Osteoblast (primary cell): ENCODE measurements around the gene ATXN10. TPM values are rescaled to one million over a fixed set of nuclear protein-coding genes. Genes with fewer than 3 reads are reported as not detected.

Source experiments
- DNase-seq: peaks from one replicate; pipeline ENCODE4 v3.0.0; 2011; ENCODE audit warnings: low spot score, mixed read lengths; ENCODE audit not compliant: insufficient read length; ENCODE audit errors: missing footprints
- H2AFZ ChIP-seq: 2 replicates; pipeline ENCODE4 v1.6.0; 2011; ENCODE audit warnings: mild to moderate bottlenecking, low read length
- H3K27ac ChIP-seq: 2 replicates; pipeline ENCODE4 v1.5.1; 2011; ENCODE audit warnings: mild to moderate bottlenecking, low read depth, low read length, moderate library complexity
- H3K27me3 ChIP-seq: 2 replicates; pipeline ENCODE4 v1.6.0; 2012; ENCODE audit warnings: mild to moderate bottlenecking, control low read depth, inconsistent platforms, low read length, moderate library complexity; ENCODE audit not compliant: insufficient read depth
- H3K36me3 ChIP-seq: 2 replicates; pipeline ENCODE4 v1.5.1; 2011; ENCODE audit warnings: mild to moderate bottlenecking, low read length, control low read depth, moderate library complexity; ENCODE audit not compliant: insufficient read depth
- H3K4me1 ChIP-seq: 2 replicates; pipeline ENCODE4 v1.5.1; 2011; ENCODE audit warnings: mild to moderate bottlenecking, low read length, control low read depth, moderate library complexity; ENCODE audit not compliant: insufficient read depth
- H3K4me2 ChIP-seq: 2 replicates; pipeline ENCODE4 v1.6.0; 2011; ENCODE audit warnings: mild to moderate bottlenecking, low read length; ENCODE audit not compliant: insufficient read depth
- H3K4me3 ChIP-seq: fragments of 200-600 bp; sonication (generic); 3 replicates; pipeline ENCODE4 v1.5.1; 2012; ENCODE audit warnings: mild to moderate bottlenecking, low read length, inconsistent platforms; ENCODE audit not compliant: insufficient read depth
- H3K79me2 ChIP-seq: 2 replicates; pipeline ENCODE4 v1.6.0; 2012; ENCODE audit warnings: mild to moderate bottlenecking, low read length, control low read depth, inconsistent platforms; ENCODE audit not compliant: insufficient read depth
- H3K9me3 ChIP-seq: 2 replicates; pipeline ENCODE4 v1.5.1; 2011; ENCODE audit warnings: low read depth, low read length, control low read depth
- H4K20me1 ChIP-seq: 2 replicates; pipeline ENCODE4 v1.6.0; 2012; ENCODE audit warnings: mild to moderate bottlenecking, low read length, control low read depth; ENCODE audit not compliant: insufficient read depth
- total RNA-seq: library from RNA; depleted of rRNA; stranded (reverse); fragments of >200 nt; gene quantifications from 2 replicates; pipeline ENCODE4 v1.2.3, GENCODE V29; 2012
- TF ChIP-seq, protein P1 (sequence below): IDR thresholded peaks from 2 replicates; pipeline ENCODE4 v1.5.1; 2011; ENCODE audit warnings: mild to moderate bottlenecking, low read depth, low read length, moderate library complexity; ENCODE audit errors: extremely low read depth

ATXN10 gene
- total RNA-seq, 1 donor: 138 TPM

DNA sequence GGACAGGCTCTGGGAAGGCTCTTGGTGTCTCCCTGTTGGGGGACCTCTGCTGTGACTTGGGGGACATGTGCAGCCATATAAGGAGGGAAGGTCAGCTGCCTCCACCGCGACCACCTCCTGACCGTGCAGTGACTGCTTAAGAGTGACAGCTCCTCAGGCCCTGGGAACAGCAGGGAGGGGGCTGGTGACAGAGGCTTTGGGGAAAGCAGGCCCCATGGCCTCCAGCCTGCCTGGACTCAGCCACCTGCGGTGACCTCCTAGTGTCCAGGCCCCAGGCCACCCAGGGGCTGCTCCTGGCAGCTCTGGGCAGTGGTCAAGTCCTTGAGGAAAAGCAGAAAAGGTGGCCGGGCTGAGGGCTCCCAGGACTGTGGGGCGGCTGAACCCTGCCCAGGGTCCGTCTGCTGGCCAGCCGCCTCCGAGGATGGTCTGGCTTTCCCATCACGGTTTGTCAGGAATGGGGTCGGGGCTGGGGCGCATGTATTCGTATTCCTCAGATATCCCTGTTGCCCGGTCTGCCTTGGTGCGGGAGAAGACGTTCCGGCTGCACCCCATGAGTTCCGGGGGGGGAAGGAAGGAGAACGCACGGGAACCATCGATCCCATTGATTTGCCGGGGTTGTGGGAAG, 208.6 kb downstream of the ATXN10 start:
- Histone ChIP-seq H3K4me1 (no peaks in the 10 kb centered on the region), H3K79me2 (no peaks in the 10 kb centered on the region), H3K36me3 (no peaks in the 10 kb centered on the region), H3K27ac (no peak overlapping the region), H2AFZ (no peak overlapping the region), H3K9me3 (no peaks in the 10 kb centered on the region), H3K4me2 (no peak overlapping the region), H3K27me3 (peaks cover 39% of the 10 kb centered on the region), H3K4me3 (no peak overlapping the region), H4K20me1 (no peaks in the 10 kb centered on the region)
- TF ChIP-seq, protein P1, sequence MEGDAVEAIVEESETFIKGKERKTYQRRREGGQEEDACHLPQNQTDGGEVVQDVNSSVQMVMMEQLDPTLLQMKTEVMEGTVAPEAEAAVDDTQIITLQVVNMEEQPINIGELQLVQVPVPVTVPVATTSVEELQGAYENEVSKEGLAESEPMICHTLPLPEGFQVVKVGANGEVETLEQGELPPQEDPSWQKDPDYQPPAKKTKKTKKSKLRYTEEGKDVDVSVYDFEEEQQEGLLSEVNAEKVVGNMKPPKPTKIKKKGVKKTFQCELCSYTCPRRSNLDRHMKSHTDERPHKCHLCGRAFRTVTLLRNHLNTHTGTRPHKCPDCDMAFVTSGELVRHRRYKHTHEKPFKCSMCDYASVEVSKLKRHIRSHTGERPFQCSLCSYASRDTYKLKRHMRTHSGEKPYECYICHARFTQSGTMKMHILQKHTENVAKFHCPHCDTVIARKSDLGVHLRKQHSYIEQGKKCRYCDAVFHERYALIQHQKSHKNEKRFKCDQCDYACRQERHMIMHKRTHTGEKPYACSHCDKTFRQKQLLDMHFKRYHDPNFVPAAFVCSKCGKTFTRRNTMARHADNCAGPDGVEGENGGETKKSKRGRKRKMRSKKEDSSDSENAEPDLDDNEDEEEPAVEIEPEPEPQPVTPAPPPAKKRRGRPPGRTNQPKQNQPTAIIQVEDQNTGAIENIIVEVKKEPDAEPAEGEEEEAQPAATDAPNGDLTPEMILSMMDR: no peak
- DNase-seq: peak; percentile 29

DNA sequence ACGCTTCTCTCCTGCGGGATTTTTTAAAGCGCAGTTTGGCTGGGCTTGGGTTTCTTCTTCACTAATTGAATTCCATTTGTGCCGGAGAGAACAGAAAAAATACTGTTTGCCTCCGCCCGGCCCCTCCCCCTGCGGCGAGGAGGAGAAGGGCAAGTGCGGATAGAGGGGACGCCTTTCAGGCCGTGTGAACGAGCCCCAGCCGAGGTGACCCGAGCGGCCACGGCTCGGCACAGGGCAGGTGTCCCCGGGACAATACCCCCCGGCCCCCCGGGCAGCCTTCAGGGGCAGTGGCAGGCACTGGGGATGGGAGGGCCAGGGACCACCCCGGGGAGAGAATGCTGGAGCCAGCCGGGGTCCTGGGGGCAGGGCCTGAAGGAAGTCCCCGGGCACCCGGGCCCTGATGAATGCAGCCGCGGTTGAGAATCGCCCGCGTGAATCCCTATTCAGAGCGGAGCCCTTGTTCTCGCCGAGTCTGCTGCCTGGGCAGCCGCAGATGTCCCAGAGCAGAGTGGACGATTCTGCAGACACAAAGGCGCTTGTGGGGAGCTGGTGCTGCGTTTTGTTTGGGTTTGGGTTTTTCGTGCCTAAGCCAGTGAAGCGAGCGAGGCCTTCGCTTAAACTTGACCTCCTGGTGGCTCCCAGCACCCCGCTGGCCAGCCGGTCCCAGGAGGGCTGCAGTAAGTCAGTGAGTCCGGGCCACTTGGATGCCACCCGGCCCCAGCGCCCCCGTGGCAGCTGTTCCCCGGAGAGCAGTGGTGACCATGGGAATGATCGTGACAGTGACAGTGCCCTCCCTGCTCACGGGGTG, 209.3 kb downstream of the ATXN10 start:
- Histone ChIP-seq H3K27ac (no peak overlapping the region), H4K20me1 (no peaks in the 10 kb centered on the region), H3K4me2 (no peak overlapping the region), H3K9me3 (no peaks in the 10 kb centered on the region), H2AFZ (no peak overlapping the region), H3K27me3 (peaks cover 39% of the 10 kb centered on the region), H3K4me1 (no peaks in the 10 kb centered on the region), H3K36me3 (no peaks in the 10 kb centered on the region), H3K79me2 (no peaks in the 10 kb centered on the region), H3K4me3 (no peak overlapping the region)
- DNase-seq: peak; percentile 82
- TF ChIP-seq, protein P1: no peak

DNA sequence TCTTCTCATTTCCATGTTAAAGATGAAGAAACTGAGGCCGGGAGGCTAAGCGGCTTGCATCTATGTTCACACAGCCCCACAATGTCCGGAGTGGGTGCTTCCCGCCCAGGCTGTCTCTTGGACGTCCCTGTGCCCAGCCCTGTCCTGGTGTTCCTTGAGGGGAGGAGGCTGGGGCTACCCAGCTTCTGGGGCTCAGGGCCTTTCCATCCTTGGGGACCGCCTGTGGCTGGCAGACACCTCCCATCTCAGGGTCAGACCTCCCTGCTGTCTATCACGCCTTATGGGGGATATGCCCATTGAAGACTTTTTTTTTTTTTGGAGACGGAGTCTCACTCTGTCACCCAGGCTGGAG, 209.9 kb downstream of the ATXN10 start:
- H3K9me3 ChIP-seq: no peaks in the 10 kb centered on the region
- H3K36me3 ChIP-seq: no peaks in the 10 kb centered on the region
- H3K27ac ChIP-seq: no peak overlapping the region
- no peaks in the 10 kb centered on the region for H3K79me2 ChIP-seq
- peak; percentile 29 for DNase-seq
- H3K4me1 ChIP-seq: no peaks in the 10 kb centered on the region
- no peaks in the 10 kb centered on the region for H4K20me1 ChIP-seq
- no peak overlapping the region for H3K4me2 ChIP-seq
- peaks cover 39% of the 10 kb centered on the region for H3K27me3 ChIP-seq
- no peak overlapping the region for H3K4me3 ChIP-seq
- TF ChIP-seq, protein P1: no peak
- no peak overlapping the region for H2AFZ ChIP-seq

DNA sequence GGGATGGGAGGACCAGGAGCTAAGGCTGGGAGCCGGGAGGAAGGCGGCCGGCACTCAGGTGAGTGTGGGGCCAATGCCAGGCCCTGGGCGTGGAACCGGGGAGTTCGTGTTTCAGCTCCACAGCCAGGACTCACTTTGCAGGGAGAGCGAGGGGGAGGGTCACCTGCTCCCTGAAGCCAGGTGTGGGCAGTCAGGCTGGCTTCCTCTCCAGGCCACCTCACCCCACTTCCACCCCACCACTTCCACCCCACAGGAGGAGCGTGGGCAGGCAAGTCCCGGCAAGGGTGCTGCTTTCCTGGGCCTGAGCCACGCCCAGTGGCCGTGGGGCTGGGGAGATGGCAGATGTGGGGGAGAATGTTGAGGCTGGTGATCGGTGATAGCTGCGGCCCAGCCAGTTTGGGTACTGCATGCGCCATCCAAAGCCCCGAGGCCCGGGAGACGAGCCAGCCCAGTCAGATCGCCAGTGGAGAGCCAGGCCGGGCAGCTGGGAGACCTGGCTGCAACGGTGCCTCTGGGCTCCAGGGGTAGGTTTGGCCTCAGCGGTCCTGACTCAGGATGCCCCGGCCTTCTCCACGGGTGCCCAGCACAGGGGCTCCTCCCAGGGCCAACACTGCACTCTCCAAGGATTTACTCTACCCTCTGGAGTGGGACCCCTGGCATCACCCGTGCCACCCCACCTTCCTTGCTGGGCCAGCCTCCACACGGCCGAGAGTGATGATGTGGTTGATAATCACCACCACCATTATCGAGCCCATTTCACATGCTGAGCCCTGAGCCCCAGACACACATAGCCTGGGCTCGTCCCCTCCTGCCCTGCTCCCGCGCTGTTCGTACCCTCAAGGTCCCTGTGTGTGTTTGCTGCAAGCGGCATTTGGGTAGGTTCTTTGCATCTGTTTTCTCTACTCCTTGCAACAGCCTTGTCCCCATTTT, 211.5 kb downstream of the ATXN10 start:
- TF ChIP-seq, protein P1: no peak
- no peaks in the 10 kb centered on the region for H4K20me1 ChIP-seq
- H3K79me2 ChIP-seq: no peaks in the 10 kb centered on the region
- H3K4me2 ChIP-seq: no peak overlapping the region
- H3K27ac ChIP-seq: no peak overlapping the region
- no peaks in the 10 kb centered on the region for H3K4me1 ChIP-seq
- no peak overlapping the region for H3K4me3 ChIP-seq
- peak; percentile 80 for DNase-seq
- peaks cover 39% of the 10 kb centered on the region for H3K27me3 ChIP-seq
- H3K9me3 ChIP-seq: no peaks in the 10 kb centered on the region
- H2AFZ ChIP-seq: no peak overlapping the region
- H3K36me3 ChIP-seq: no peaks in the 10 kb centered on the region
